GM10266 (cell line): Measurements from ENCODE around the gene CLASP1.
"Not testable (repeated sequence)": the region's sequence is repeated elsewhere in the genome, so short reads cannot be mapped to it uniquely, and the experiment has no call there.

Experiments
- DNase-seq: peaks from one replicate; pipeline ENCODE4 v3.0.0; 2012; ENCODE audit errors: extremely low spot score
- TF ChIP-seq, protein P1 (sequence below): IDR thresholded peaks from 2 replicates; pipeline ENCODE4 v1.5.1; 2012; ENCODE audit warnings: mild to moderate bottlenecking, low read depth; ENCODE audit not compliant: control insufficient read depth, insufficient read depth; ENCODE audit errors: missing control alignments

CLASP1 gene

DNA sequence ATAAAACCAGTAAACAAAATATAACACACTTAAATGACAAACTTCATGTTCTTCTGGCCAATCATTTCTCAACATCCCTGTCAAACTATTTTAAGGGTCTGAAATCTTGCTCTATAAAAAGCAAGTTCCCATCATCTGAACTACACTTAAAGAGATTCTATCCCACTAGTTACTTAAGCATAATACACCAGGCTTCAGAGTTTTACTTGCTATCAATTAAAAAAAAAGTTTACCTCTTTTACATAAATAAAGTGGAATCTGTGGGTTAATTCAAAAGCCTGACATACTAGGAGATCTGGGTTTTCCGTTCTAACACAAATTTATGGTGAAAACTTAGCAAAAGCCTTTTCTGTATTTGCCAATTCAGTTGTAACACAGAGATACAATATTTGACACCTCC is 1.9 kb downstream of the CLASP1 start:
- no peak for DNase-seq
- TF ChIP-seq, protein P1, sequence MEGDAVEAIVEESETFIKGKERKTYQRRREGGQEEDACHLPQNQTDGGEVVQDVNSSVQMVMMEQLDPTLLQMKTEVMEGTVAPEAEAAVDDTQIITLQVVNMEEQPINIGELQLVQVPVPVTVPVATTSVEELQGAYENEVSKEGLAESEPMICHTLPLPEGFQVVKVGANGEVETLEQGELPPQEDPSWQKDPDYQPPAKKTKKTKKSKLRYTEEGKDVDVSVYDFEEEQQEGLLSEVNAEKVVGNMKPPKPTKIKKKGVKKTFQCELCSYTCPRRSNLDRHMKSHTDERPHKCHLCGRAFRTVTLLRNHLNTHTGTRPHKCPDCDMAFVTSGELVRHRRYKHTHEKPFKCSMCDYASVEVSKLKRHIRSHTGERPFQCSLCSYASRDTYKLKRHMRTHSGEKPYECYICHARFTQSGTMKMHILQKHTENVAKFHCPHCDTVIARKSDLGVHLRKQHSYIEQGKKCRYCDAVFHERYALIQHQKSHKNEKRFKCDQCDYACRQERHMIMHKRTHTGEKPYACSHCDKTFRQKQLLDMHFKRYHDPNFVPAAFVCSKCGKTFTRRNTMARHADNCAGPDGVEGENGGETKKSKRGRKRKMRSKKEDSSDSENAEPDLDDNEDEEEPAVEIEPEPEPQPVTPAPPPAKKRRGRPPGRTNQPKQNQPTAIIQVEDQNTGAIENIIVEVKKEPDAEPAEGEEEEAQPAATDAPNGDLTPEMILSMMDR, result no peak

DNA sequence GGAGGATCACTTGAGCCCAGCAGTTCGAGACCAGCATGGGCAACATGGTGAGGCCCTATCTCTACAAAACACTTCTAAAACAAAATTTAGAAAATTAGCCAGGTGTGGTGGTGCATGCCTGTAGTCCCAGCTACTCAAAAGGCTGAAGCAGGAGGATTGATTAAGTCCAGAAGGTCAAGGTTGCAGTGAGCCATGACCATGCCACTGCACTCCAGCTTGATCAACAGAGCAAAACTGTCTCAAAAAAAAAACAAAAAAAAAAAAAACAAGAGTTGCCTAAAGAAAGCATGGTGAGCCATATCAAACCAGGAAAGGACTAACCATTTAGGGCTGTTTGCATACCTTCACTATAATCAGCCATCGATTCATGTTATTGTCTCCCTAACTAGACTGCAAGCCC is 4.5 kb downstream of the CLASP1 start:
- DNase-seq, result no peak

DNA sequence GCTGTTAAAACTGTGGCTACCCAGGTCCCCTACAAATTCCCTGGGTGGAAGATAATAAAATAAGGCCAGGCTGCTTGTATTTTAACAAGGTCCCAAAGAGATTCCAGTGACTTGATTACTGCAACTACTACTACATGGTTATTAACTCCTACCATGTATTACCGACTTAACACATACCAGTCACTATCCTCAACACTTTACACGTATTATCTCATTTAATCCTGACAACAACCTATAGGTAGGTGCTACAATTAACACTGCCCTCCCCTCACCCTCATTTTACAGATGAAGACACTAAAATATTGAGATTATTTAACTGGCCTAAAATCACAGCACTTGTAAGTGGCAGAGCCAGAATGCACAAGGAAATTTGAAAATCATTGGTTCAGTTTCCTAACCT is 5.4 kb downstream of the CLASP1 start:
- no peak for DNase-seq
- TF ChIP-seq, protein P1, result no peak

More for the DNA sequence above, 4.5 kb downstream of the CLASP1 start:
- TF ChIP-seq, protein P1, result no peak

DNA sequence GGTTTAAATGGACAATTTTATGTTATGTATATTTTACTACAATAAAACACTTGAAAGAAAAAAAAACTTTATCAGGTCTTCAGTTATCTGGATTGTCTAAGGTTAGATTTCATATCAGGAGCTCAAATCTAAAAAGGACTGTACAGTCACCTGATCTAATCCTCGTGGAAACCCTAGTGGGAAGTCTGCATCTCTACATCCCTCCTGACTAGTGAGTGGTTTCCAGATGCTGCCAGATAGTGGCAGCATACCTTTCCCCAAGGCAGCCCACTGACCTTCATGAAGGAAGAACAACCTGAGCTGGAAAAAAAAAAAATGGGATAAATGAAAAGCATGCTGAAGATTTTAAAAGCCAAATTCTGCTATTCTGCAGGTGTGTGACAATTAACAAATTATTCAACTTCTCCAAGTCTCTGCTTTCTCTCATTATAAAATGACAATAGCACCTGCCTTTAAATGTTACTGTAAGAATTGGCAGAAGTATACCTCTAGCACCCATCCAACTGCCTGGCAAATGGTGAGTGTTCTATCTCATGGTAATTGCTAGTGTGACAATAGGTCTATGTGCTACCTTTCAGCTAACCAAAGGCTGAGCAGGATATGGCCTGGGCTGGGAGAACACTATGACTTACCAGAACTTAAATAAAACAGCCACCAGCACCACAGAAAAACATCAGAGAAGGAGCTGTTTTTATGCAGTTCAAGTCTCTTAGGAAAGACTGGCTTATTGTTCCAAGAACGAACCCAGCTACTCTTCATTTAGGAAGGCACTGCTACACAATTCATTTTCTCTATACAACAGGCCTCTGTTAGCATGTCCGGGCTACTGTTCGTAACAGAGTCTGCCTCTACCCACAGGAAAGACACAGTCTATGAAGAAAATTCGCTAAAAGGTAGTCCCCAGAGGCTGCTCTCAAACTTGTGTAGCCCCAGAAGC is 8.6 kb downstream of the CLASP1 start:
- no peak for DNase-seq
- TF ChIP-seq, protein P1, result no peak

DNA sequence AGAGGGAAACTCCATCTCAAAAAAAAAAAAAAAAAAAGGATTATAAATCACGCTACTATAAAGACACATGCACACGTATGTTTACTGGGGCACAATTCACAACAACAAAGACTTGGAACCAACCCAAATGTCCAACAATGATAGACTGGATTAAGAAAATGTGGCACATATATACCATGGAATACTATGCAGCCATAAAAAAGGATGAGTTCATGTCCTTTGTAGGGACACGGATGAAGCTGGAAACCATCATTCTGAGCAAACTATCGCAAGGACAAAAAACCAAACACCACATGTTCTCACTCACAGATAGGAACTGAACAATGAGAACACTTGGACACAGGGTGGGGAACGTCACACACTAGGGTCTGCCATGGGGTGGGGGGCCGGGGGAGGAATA is 9.4 kb downstream of the CLASP1 start:
- DNase-seq, result not testable (repeated sequence)

DNA sequence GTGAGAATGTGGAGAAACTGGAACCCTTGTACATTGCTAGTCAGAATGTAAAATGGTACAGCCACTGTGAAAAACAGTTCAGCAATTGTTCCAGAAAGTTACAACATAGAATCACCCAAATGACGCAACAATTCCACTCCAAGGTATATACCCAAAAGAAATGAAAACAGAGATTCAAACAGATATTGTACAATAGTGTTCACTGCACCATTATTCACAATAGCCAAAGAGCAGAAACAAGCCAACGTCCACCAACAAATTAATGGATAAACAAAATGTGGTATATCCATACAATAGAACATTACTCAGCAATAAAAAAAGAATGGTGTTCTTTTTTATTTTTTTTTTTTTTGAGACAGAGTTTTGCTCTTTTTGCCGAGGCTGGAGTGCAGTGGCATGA is 10.9 kb downstream of the CLASP1 start:
- TF ChIP-seq, protein P1, result no peak
- DNase-seq, result no peak

DNA sequence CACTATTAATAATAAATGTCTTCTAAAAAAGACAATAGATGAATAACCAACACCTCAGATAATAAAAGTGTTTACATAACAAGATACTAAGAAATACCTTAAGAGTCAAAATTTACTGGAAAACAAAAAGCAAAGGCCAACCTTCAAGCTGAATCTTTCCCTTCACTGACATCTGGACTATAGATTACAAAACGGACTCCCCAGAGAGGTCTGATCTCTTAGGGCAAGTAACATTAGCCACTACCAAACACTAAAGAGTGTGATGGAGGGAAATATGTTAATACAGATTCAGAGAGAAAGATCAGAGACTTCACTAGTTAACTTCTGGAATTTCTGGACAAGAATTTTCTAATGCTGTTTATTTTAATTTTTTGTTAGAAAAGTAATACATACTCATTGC is 13.9 kb downstream of the CLASP1 start:
- TF ChIP-seq, protein P1, result no peak
- DNase-seq, result no peak
